Panc1 (cell line): ENCODE results near the gene XXYLT1. TPM values are rescaled to one million over a fixed set of nuclear protein-coding genes. Genes with fewer than 3 reads are reported as not detected.

Source experiments
- ATAC-seq: fragments of 200-7000 bp; cut with Tn5 transposase; 2 replicates; pipeline ENCODE4 v1.9.1; 2020; ENCODE audit warnings: mild to moderate bottlenecking, moderate library complexity
- BruUV-seq: library from RNA; stranded (reverse); fragments of 400-500 nt; replicated peaks from 2 replicates; lab custom pipeline; 2021; lab: Mats Ljungman, UMichigan
- CTCF ChIA-PET: fragments of 300-600 bp; sonication (Branson Sonifier 250); formaldehyde crosslinking; loops from one replicate; lab custom pipeline; 2022; ENCODE audit warnings: antibody characterized with exemption; lab: Charles Lee
- POLR2A ChIA-PET: fragments of 300-600 bp; sonication (Branson Sonifier 250); formaldehyde crosslinking; loops from one replicate; lab custom pipeline; 2022; ENCODE audit warnings: antibody characterized with exemption; lab: Charles Lee
- DNase-seq: peaks from one replicate; pipeline ENCODE4 v3.0.0-alpha.2; 2010; ENCODE audit warnings: low read depth, low spot score
- H3K27ac ChIP-seq: 2 replicates; pipeline ENCODE4 v1.5.1; 2011; ENCODE audit warnings: mild to moderate bottlenecking, low read length, inconsistent platforms
- H3K27me3 ChIP-seq: fragments of 200-500 bp; sonication (Bioruptor generic); 2 replicates; pipeline ENCODE4 v1.6.0; 2014; ENCODE audit warnings: low read length, inconsistent platforms; ENCODE audit not compliant: control insufficient read depth, insufficient read depth
- H3K36me3 ChIP-seq: fragments of 200-500 bp; sonication (Bioruptor generic); 2 replicates; pipeline ENCODE4 v1.5.1; 2014; ENCODE audit warnings: inconsistent platforms, mild to moderate bottlenecking, low read length, moderate library complexity; ENCODE audit not compliant: control insufficient read depth, insufficient read depth
- H3K4me1 ChIP-seq: 2 replicates; pipeline ENCODE4 v1.5.1; 2011; ENCODE audit warnings: inconsistent platforms, mild to moderate bottlenecking, low read length, moderate library complexity; ENCODE audit not compliant: control insufficient read depth, insufficient read depth
- H3K4me3 ChIP-seq, 2 experiments: 2 replicates each; pipeline ENCODE4 v1.5.1; 2011 to 2012; ENCODE audit warnings: low read depth in 2 of 2, low read length in 2 of 2, mild to moderate bottlenecking in 2 of 2, inconsistent platforms in 1 of 2, moderate library complexity in 1 of 2
- H3K9me3 ChIP-seq: fragments of 200-500 bp; sonication (Bioruptor generic); 2 replicates; pipeline ENCODE4 v1.5.1; 2014; ENCODE audit warnings: low read depth, mild to moderate bottlenecking, inconsistent platforms, low read length, moderate library complexity; ENCODE audit not compliant: control insufficient read depth, insufficient read depth
- CTCF ChIP-seq: fragments of 450-650 bp; IDR thresholded peaks from 2 replicates; pipeline ENCODE4 v1.5.1; 2017; ENCODE audit warnings: mild to moderate bottlenecking
- POLR2AphosphoS5 ChIP-seq: IDR thresholded peaks from 2 replicates; pipeline ENCODE4 v1.6.1; 2012; ENCODE audit warnings: mild to moderate bottlenecking, low read depth, low read length, moderate library complexity
- REST ChIP-seq, 2 experiments: IDR thresholded peaks; 2 replicates each; pipeline ENCODE4 v1.6.1; 2011 to 2012; ENCODE audit warnings: low read depth in 2 of 2, control low read depth in 1 of 2, low read length in 1 of 2, mild to moderate bottlenecking in 1 of 2, moderate library complexity in 1 of 2; ENCODE audit not compliant: insufficient read depth in 1 of 2
- SIN3A ChIP-seq: IDR thresholded peaks from 2 replicates; pipeline ENCODE4 v1.6.1; 2012; ENCODE audit warnings: low read depth, mild to moderate bottlenecking, low read length, moderate library complexity, borderline replicate concordance; ENCODE audit not compliant: insufficient read depth
- TCF7L2 ChIP-seq: IDR thresholded peaks from 2 replicates; pipeline ENCODE4 v1.6.1; 2011; ENCODE audit warnings: mild to moderate bottlenecking, low read depth, low read length, inconsistent platforms
- in situ Hi-C: cut with HindIII; loops from 2 replicates; pipeline ENCODE4 v1.10.0; 2016; ENCODE audit warnings: low sequenced_read_pairs, low pct_unique_long_range_greater_than_20kb
- intact Hi-C: fragments of 100-400 bp; cut with micrococcal nuclease; formaldehyde crosslinking; loops from one replicate; pipeline ENCODE4 v1.10.0; 2022; ENCODE audit not compliant: unreplicated experiment
- total RNA-seq: library from RNA; stranded (reverse); gene quantifications from one replicate; pipeline ENCODE4 v1.2.1, GENCODE V29; 2021; ENCODE audit not compliant: unreplicated experiment

Gene XXYLT1
- total RNA-seq, 1 experiment from 2014 or later = 26.0 TPM

- no peaks in the 10 kb centered on the region for H3K36me3 ChIP-seq
- intact Hi-C loops = no loop called here
- H3K4me3 ChIP-seq = no peak overlapping the region
- no peaks in the 10 kb centered on the region for H3K27me3 ChIP-seq
- H3K27ac ChIP-seq = peak overlapping the region; percentile 73; the same call in 1 of the 2 replicates
- CTCF ChIA-PET = no interaction called here
- POLR2A ChIA-PET = no interaction called here
- no peaks in the 10 kb centered on the region for H3K9me3 ChIP-seq
- peaks cover 45% of the 10 kb centered on the region for H3K4me1 ChIP-seq
- ATAC-seq (0 out of 2 replicates have a peak, but pooled peaks have one; percentile 13), DNase-seq (no peak)
- TF ChIP-seq TCF7L2 (no peak), CTCF (no peak), POLR2AphosphoS5 (no peak), REST (IDR thresholded peaks at IDR 0.05; ENCODE audit: insufficient read depth in 1 of 2, low read depth in 2 of 2, low read length in 1 of 2) (no peak), SIN3A (no peak)
- in situ Hi-C loops = no loop called here
- no TSS peak for BruUV-seq
These were observed 175.3 kb downstream of the XXYLT1 start for GRCh38 chr3:195095704-195096036.

GRCh38 chr3:195095035-195095703 lies 175.8 kb downstream of the XXYLT1 start:
- peak overlapping the region; percentile 73 for H3K27ac ChIP-seq
- BruUV-seq = no TSS peak
- no peak for TF ChIP-seq REST (IDR thresholded peaks at IDR 0.05; ENCODE audit: insufficient read depth in 1 of 2, low read depth in 2 of 2, low read length in 1 of 2)
- no peak for TF ChIP-seq SIN3A
- TF ChIP-seq CTCF = no peak
- TF ChIP-seq TCF7L2 = no peak
- no peak for TF ChIP-seq POLR2AphosphoS5
- no peak overlapping the region for H3K4me3 ChIP-seq
- H3K36me3 ChIP-seq = no peaks in the 10 kb centered on the region
- CTCF ChIA-PET = no interaction called here
- H3K27me3 ChIP-seq = no peaks in the 10 kb centered on the region
- intact Hi-C loops (no loop called here), in situ Hi-C loops (no loop called here)
- H3K4me1 ChIP-seq = peaks cover 42% of the 10 kb centered on the region
- no peak for DNase-seq
- POLR2A ChIA-PET = no interaction called here
- peak; percentile 36; the same call in 1 of the 2 replicates for ATAC-seq
- no peaks in the 10 kb centered on the region for H3K9me3 ChIP-seq
